T-cell (primary cell): ENCODE data around the gene RAB3A. TPM values are rescaled to one million over a fixed set of nuclear protein-coding genes. Genes with fewer than 3 reads are reported as not detected.

ENCODE experiments used
- ATAC-seq, 4 experiments: fragments of 200-7000 bp in 3 of 4; fragments of 150-1000 bp in 1 of 4; cut with Tn5 transposase; replicated peaks in 1 of 4; 1 replicate in 3 of 4; 2 replicates in 1 of 4; pipeline ENCODE4 v1.10.0; 2021; ENCODE audit warnings: moderate library complexity in 3 of 4, mild to moderate bottlenecking in 2 of 4, moderate number of reproducible peaks in 1 of 4
- CTCF ChIA-PET, 2 donors: fragments of 300-600 bp; sonication (Branson Sonifier 250); formaldehyde crosslinking; loops; one replicate each; lab custom pipeline; 2022; ENCODE audit warnings: antibody characterized with exemption in 2 of 2; lab: Charles Lee
- POLR2A ChIA-PET, 2 donors: fragments of 300-600 bp; sonication (Branson Sonifier 250); formaldehyde crosslinking; loops; one replicate each; lab custom pipeline; 2022; ENCODE audit warnings: antibody characterized with exemption in 2 of 2; lab: Charles Lee
- DNase-seq, 35 experiments: peaks; one replicate each; pipeline versions ENCODE4 v3.0.0 to v3.0.0-alpha.2; 2013 to 2023
- H3K27ac ChIP-seq: one replicate; pipeline ENCODE4 v1.5.1; 2013; ENCODE audit warnings: low read length
- H3K27me3 ChIP-seq, 2 experiments: replicated peaks in 1 of 2; 1 replicate in 1 of 2; 2 replicates in 1 of 2; pipeline versions ENCODE4 v1.6.1 to v1.7.0; 2013; ENCODE audit warnings: low read length in 1 of 2, mixed read lengths in 1 of 2; ENCODE audit not compliant: control insufficient read depth in 2 of 2, insufficient read depth in 2 of 2; ENCODE audit errors: extremely low read depth in 1 of 2
- H3K36me3 ChIP-seq, 2 donors: 1 replicate in 1 of 2; 2 replicates in 1 of 2; pipeline versions ENCODE4 v1.6.1 to v1.7.0; 2013; ENCODE audit warnings: low read length in 1 of 2; ENCODE audit not compliant: control insufficient read depth in 2 of 2, insufficient read depth in 1 of 2; ENCODE audit errors: extremely low read depth in 1 of 2
- H3K4me1 ChIP-seq, 2 experiments: 1 replicate in 1 of 2; 2 replicates in 1 of 2; pipeline versions ENCODE4 v1.6.1 to v1.7.0; 2013; ENCODE audit warnings: low read length in 2 of 2, mixed read lengths in 1 of 2; ENCODE audit not compliant: insufficient read depth in 2 of 2, control insufficient read depth in 1 of 2; ENCODE audit errors: extremely low read depth in 1 of 2
- H3K4me3 ChIP-seq, 2 donors: 1 replicate in 1 of 2; 2 replicates in 1 of 2; pipeline versions ENCODE4 v1.5.1 to v1.7.0; 2013; ENCODE audit warnings: mild to moderate bottlenecking in 2 of 2, low read length in 1 of 2, moderate library complexity in 1 of 2; ENCODE audit not compliant: control insufficient read depth in 1 of 2; ENCODE audit errors: extremely low read depth in 1 of 2
- H3K9me3 ChIP-seq: 2 replicates; pipeline ENCODE4 v1.7.0; 2013
- H3K27ac Mint-ChIP-seq, 2 donors: one replicate each; pipeline ENCODE4 v1.8.0; 2020 to 2021; ENCODE audit warnings: mild to moderate bottlenecking in 2 of 2, mixed read lengths in 2 of 2
- H3K27me3 Mint-ChIP-seq, 2 donors: one replicate each; pipeline ENCODE4 v1.8.0; 2021 to 2022; ENCODE audit warnings: mixed read lengths in 2 of 2
- H3K36me3 Mint-ChIP-seq: one replicate; pipeline ENCODE4 v1.8.0; 2021; ENCODE audit warnings: mixed read lengths
- H3K4me1 Mint-ChIP-seq, 3 donors: one replicate each; pipeline ENCODE4 v1.8.0; 2020 to 2022; ENCODE audit warnings: mixed read lengths in 3 of 3, mild to moderate bottlenecking in 1 of 3
- H3K4me3 Mint-ChIP-seq, 3 donors: one replicate each; pipeline ENCODE4 v1.8.0; 2020 to 2022; ENCODE audit warnings: mild to moderate bottlenecking in 3 of 3, mixed read lengths in 3 of 3, moderate library complexity in 3 of 3
- H3K9me3 Mint-ChIP-seq, 3 donors: one replicate each; pipeline ENCODE4 v1.8.0; 2020 to 2022; ENCODE audit warnings: mixed read lengths in 3 of 3
- WGBS: methylation state at CpG from one replicate; pipeline ENCODE4 v1.1.5; 2013; ENCODE audit warnings: missing lambda C conversion rate; ENCODE audit not compliant: insufficient coverage; 5-methylcytosine and 5-hydroxymethylcytosine counted together
- total RNA-seq, 35 experiments: library from RNA in 6 of 35; stranded (reverse) in 6 of 35; fragments of 120-200 nt in 1 of 35; gene quantifications; one replicate each; pipeline versions ENCODE4 v1.2.1 to v1.2.4 and lab custom pipeline; 2013 to 2026

Gene RAB3A
- total RNA-seq, 5 donors from 2014 or later (not counting 1 experiment from before 2014, with no cell fraction given): 4.7 to 8.3 (median 5.6) TPM

- Histone ChIP-seq H3K4me3 (no peak overlapping the region), H3K27me3 (no peaks in the 10 kb centered on the region), H3K9me3 (no peaks in the 10 kb centered on the region), H3K4me1 (peaks cover 8 to 32% of the 10 kb centered on the region in 2 experiments), H3K27ac (no peak overlapping the region), H3K36me3 (peaks cover 10 to 13% of the 10 kb centered on the region in 2 donors)
- 92% methylated on average over 12 of the region's 18 CpGs for WGBS
- Mint-ChIP-seq H3K9me3 (no peaks in the 10 kb centered on the region), H3K36me3 (no peaks in the 10 kb centered on the region), H3K4me1 (peaks cover 23 to 29% (median 28%) of the 10 kb centered on the region in 3 donors), H3K4me3 (no peak overlapping the region), H3K27me3 (no peaks in the 10 kb centered on the region), H3K27ac (no peak overlapping the region)
- POLR2A ChIA-PET: interaction anchor here in 1 of 2 donors (0.7 kb wide), 1 partner anchor 1314 kb away, joined by 3 read pairs; no protein-coding TSS in a partner anchor
- ATAC-seq (no peak), DNase-seq (no peak)
- CTCF ChIA-PET: interaction anchor here in 1 of 2 donors (1.1 kb wide), 1 partner anchor 35 kb away, joined by 3 read pairs; the partner anchor contains the start of gene MPV17L2
Observed at GRCh38 chr19:18157465-18158063, 46.3 kb downstream of the RAB3A start.

- ATAC-seq (no peak), DNase-seq (no peak)
- Histone ChIP-seq H3K4me1 (peaks cover 8 to 37% of the 10 kb centered on the region in 2 experiments), H3K27ac (no peak overlapping the region), H3K4me3 (no peak overlapping the region), H3K9me3 (no peaks in the 10 kb centered on the region), H3K36me3 (peaks cover 5 to 13% of the 10 kb centered on the region in 2 donors), H3K27me3 (no peaks in the 10 kb centered on the region)
- no peaks in the 10 kb centered on the region for H3K9me3 Mint-ChIP-seq
- CTCF ChIA-PET: no interaction called here
- H3K4me1 Mint-ChIP-seq: peaks cover 30 to 32% (median 32%) of the 10 kb centered on the region in 3 donors
- no peak overlapping the region for H3K4me3 Mint-ChIP-seq
- POLR2A ChIA-PET: no interaction called here
- no peaks in the 10 kb centered on the region for H3K36me3 Mint-ChIP-seq
- no peaks in the 10 kb centered on the region for H3K27me3 Mint-ChIP-seq
- H3K27ac Mint-ChIP-seq: no peak overlapping the region
- 94% methylated on average over 17 of the region's 22 CpGs for WGBS
Observed at GRCh38 chr19:18156841-18157464, 46.9 kb downstream of the RAB3A start.

GRCh38 chr19:18156268-18156667 is 47.6 kb downstream of the RAB3A start:
- CTCF ChIA-PET: interaction anchor here in 1 of 2 donors (0.5 kb wide), 1 partner anchor 31 kb away, joined by 3 read pairs; no protein-coding TSS in a partner anchor
- H3K27ac ChIP-seq: no peak overlapping the region
- H3K9me3 Mint-ChIP-seq: no peaks in the 10 kb centered on the region
- DNase-seq (no peak), ATAC-seq (no peak)
- peaks cover 5 to 38% of the 10 kb centered on the region in 2 experiments for H3K4me1 ChIP-seq
- H3K36me3 ChIP-seq: peaks cover 2 to 9% of the 10 kb centered on the region in 2 donors
- H3K4me1 Mint-ChIP-seq: peaks cover 32 to 34% (median 34%) of the 10 kb centered on the region in 3 donors
- no peak overlapping the region for H3K27ac Mint-ChIP-seq
- H3K4me3 Mint-ChIP-seq: no peak overlapping the region
- H3K4me3 ChIP-seq: no peak overlapping the region
- no peaks in the 10 kb centered on the region for H3K36me3 Mint-ChIP-seq
- no peaks in the 10 kb centered on the region for H3K27me3 ChIP-seq
- no peaks in the 10 kb centered on the region for H3K9me3 ChIP-seq
- POLR2A ChIA-PET: no interaction called here
- 97% methylated on average over 4 of the region's 6 CpGs for WGBS
- no peaks in the 10 kb centered on the region for H3K27me3 Mint-ChIP-seq

GRCh38 chr19:18155095-18156087 is 48.5 kb downstream of the RAB3A start:
- POLR2A ChIA-PET: interaction anchor here in 1 of 2 donors (0.7 kb wide), 1 partner anchor 131 kb away, joined by 8 read pairs; no protein-coding TSS in a partner anchor

DNA sequence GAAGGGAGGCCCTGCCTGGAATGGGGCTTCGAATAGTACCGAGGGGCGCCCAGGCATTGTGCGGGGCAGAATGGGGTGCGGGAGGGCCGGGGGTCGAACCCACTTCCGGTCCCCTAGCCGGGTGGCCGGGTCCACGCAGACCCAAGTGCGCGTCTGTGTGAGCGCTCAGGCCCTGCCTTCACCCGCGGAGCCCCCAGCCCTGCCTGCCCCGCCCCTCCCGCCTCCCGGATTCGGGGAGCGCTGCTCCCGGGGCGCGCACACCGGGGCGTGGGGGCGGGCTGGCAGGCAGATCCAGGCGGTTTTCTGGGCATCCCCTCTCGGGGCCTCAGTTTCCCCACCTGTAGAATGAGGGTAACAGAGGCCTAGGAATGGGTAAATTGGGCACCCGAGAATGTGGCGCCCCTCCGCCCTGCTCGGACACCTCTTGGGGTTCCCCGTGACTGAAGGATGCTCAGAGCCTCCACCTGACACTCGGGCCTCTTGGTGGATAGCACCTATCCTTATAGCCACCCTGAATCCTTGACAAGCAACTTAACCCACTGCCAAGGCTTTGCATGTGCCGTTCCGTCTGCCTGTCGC is 50.2 kb downstream of the RAB3A start:
- Histone ChIP-seq H3K4me3 (peak overlapping the region; percentile 63 to 86), H3K9me3 (no peaks in the 10 kb centered on the region), H3K36me3 (peaks cover 11% of the 10 kb centered on the region in 2 donors), H3K27ac (peak overlapping the region; percentile 55), H3K4me1 (peaks cover 5 to 51% of the 10 kb centered on the region in 2 experiments), H3K27me3 (no peaks in the 10 kb centered on the region)
- Mint-ChIP-seq H3K9me3 (no peaks in the 10 kb centered on the region), H3K27me3 (no peaks in the 10 kb centered on the region), H3K36me3 (no peaks in the 10 kb centered on the region), H3K27ac (peak overlapping the region; percentile 85 to 87), H3K4me1 (peaks cover 27 to 29% (median 27%) of the 10 kb centered on the region in 3 donors), H3K4me3 (peak overlapping the region; percentile 86 to 95 (median 91))
- ATAC-seq (no peak), DNase-seq (peak in 5 of 35 experiments; percentile 16 to 35 (median 25))
- ChIA-PET CTCF (interaction anchor here in 1 of 2 donors (0.6 kb wide), 1 partner anchor 55 kb away, joined by 4 read pairs; no protein-coding TSS in a partner anchor), POLR2A (interaction anchor here in 1 of 2 donors (0.9 kb wide), 1 partner anchor 38 kb away, joined by 3 read pairs; no protein-coding TSS in a partner anchor)
- 6% methylated on average over 32 of the region's 38 CpGs for WGBS

More at GRCh38 chr19:18155095-18156087, 48.5 kb downstream of the RAB3A start:
- H3K9me3 ChIP-seq: no peaks in the 10 kb centered on the region
- Mint-ChIP-seq H3K36me3 (no peaks in the 10 kb centered on the region), H3K4me1 (peaks cover 29 to 30% (median 30%) of the 10 kb centered on the region in 3 donors), H3K27me3 (no peaks in the 10 kb centered on the region), H3K27ac (peak overlapping the region in 1 of 2 donors; percentile 34), H3K4me3 (peak overlapping the region; percentile 34 to 95 (median 82)), H3K9me3 (no peaks in the 10 kb centered on the region)
- CTCF ChIA-PET: interaction anchor here in 1 of 2 donors (1.0 kb wide), 1 partner anchor 10 kb away, joined by 3 read pairs; no protein-coding TSS in a partner anchor
- WGBS: 95% methylated on average over 17 of the region's 43 CpGs
- DNase-seq (no peak), ATAC-seq (no peak)
- peaks cover 5 to 41% of the 10 kb centered on the region in 2 experiments for H3K4me1 ChIP-seq
- no peak overlapping the region for H3K4me3 ChIP-seq
- no peaks in the 10 kb centered on the region for H3K27me3 ChIP-seq
- peaks cover 8 to 9% of the 10 kb centered on the region in 2 donors for H3K36me3 ChIP-seq
- no peak overlapping the region for H3K27ac ChIP-seq
